RWPE2 (cell line): ENCODE results near the gene ZFR.
"Not testable (repeated sequence)": the region's sequence is repeated elsewhere in the genome, so short reads cannot be mapped to it uniquely, and the experiment has no call there.

ENCODE experiments used
- ATAC-seq: fragments of 200-7000 bp; cut with Tn5 transposase; 3 replicates; pipeline ENCODE4 v1.9.1; 2021; ENCODE audit warnings: low read depth
- DNase-seq: peaks from one replicate; pipeline ENCODE4 v3.0.0-alpha.2; 2020; ENCODE audit warnings: low spot score
- H3K27ac ChIP-seq: fragments of 450-650 bp; 2 replicates; pipeline ENCODE4 v1.5.1; 2017; ENCODE audit warnings: mild to moderate bottlenecking; ENCODE audit not compliant: poor library complexity, severe bottlenecking
- H3K27me3 ChIP-seq: fragments of 250-450 bp; sonication (Bioruptor Pico); 2 replicates; pipeline ENCODE4 v1.5.1; 2021; ENCODE audit warnings: mild to moderate bottlenecking, moderate library complexity; ENCODE audit not compliant: insufficient read depth, poor library complexity, severe bottlenecking
- H3K36me3 ChIP-seq: fragments of 250-450 bp; sonication (Bioruptor Pico); 2 replicates; pipeline ENCODE4 v1.5.1; 2020; ENCODE audit warnings: low read depth, mild to moderate bottlenecking, moderate library complexity
- H3K4me1 ChIP-seq: fragments of 250-450 bp; sonication (Bioruptor Pico); 2 replicates; pipeline ENCODE4 v1.5.1; 2021; ENCODE audit warnings: mild to moderate bottlenecking, moderate library complexity; ENCODE audit not compliant: insufficient read depth, poor library complexity, severe bottlenecking
- H3K4me3 ChIP-seq: fragments of 250-450 bp; sonication (Bioruptor Pico); 2 replicates; pipeline ENCODE4 v1.5.1; 2021; ENCODE audit warnings: mild to moderate bottlenecking, moderate library complexity; ENCODE audit not compliant: severe bottlenecking
- H3K9me3 ChIP-seq: fragments of 250-450 bp; sonication (Bioruptor Pico); 2 replicates; pipeline ENCODE4 v1.5.1; 2021; ENCODE audit warnings: mild to moderate bottlenecking, moderate library complexity; ENCODE audit not compliant: severe bottlenecking
- TF ChIP-seq, protein P1 (sequence below): fragments of 450-650 bp; IDR thresholded peaks from one replicate; pipeline ENCODE4 v1.5.1; 2017; ENCODE audit warnings: mild to moderate bottlenecking, moderate library complexity; ENCODE audit not compliant: poor library complexity, severe bottlenecking

Gene ZFR

DNA sequence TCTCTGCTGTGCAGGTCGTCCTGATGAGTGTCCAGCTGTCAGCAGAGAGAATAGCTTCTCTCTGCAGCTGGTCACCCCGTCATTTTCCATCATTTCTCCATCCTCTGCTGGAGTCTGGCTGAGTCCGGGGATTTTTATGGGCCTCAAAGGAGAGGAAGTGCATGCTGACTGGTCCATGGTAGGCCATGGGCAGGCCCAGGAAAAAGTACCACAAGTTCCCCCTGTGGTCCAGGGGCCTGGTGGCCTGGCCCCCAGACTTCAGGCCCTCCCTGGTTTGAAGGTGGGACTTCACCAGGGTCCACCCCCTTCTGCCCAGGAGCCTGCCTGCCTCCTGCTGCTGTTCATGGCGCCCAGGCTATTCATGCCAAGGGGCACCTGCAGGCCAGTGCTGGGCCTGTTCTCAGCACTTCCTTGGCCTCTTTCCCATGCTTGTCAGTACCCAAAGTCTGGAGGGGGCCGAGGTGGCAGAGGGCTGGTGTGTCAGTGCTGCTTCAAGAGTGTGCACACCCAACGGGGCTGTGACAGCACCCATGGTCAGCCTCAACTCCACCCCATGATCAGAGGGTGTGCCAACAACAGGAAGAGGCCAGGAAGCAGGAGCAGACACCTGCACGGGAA lies 124.5 kb downstream of the ZFR start:
- Histone ChIP-seq H3K9me3 (peaks cover 3% of the 10 kb centered on the region), H3K27me3 (no peaks in the 10 kb centered on the region), H3K27ac (no peak overlapping the region), H3K4me3 (no peak overlapping the region), H3K36me3 (no peaks in the 10 kb centered on the region), H3K4me1 (no peaks in the 10 kb centered on the region)
- no peak for DNase-seq
- ATAC-seq: no peak
- TF ChIP-seq, protein P1, sequence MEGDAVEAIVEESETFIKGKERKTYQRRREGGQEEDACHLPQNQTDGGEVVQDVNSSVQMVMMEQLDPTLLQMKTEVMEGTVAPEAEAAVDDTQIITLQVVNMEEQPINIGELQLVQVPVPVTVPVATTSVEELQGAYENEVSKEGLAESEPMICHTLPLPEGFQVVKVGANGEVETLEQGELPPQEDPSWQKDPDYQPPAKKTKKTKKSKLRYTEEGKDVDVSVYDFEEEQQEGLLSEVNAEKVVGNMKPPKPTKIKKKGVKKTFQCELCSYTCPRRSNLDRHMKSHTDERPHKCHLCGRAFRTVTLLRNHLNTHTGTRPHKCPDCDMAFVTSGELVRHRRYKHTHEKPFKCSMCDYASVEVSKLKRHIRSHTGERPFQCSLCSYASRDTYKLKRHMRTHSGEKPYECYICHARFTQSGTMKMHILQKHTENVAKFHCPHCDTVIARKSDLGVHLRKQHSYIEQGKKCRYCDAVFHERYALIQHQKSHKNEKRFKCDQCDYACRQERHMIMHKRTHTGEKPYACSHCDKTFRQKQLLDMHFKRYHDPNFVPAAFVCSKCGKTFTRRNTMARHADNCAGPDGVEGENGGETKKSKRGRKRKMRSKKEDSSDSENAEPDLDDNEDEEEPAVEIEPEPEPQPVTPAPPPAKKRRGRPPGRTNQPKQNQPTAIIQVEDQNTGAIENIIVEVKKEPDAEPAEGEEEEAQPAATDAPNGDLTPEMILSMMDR: no peak

DNA sequence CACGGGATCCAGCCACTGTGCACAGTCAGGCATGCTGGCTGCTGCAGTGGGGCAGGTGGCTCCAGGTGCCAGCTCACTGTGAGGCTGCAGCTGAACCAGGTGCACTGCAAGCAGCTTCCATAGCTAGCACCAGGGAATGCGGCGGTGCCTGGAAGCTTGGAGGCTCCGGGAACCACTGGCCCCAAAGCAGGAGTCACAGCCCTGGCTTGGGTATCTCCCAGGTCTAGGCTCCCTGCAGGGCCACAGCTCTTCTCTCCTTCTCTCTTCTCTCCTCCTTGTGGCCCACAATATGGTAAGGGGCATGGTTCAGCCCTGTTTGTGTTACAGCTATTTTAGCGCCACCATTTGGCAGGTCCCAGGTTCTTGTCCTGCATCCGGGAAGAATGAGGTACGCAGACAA lies 125.1 kb downstream of the ZFR start:
- no peak overlapping the region for H3K27ac ChIP-seq
- no peaks in the 10 kb centered on the region for H3K4me1 ChIP-seq
- DNase-seq (no peak), ATAC-seq (no peak)
- no peaks in the 10 kb centered on the region for H3K36me3 ChIP-seq
- H3K9me3 ChIP-seq: peaks cover 3% of the 10 kb centered on the region
- TF ChIP-seq, protein P1: no peak
- H3K4me3 ChIP-seq: no peak overlapping the region
- H3K27me3 ChIP-seq: no peaks in the 10 kb centered on the region

DNA sequence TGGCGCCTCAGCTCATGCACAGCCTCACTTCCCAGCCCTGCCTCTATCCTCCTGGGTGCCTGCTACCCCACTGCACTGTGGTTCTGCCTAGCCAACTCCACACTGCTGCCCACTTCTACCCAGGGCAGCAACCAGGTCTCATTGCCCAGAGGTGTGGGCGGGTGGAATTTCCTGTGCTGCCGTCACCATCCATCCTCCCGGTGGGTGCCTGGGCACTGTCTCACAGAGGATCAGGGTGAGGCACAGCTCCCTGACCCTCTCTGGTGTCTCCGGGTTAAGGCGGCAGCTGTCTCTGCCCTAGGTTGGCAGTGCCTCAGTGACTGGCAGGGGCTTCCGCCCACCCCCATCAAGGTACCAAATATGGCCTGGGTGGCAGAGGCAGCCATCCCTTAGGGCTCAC lies 127.5 kb downstream of the ZFR start:
- TF ChIP-seq, protein P1: no peak
- H3K4me3 ChIP-seq: no peak overlapping the region
- no peak overlapping the region for H3K27ac ChIP-seq
- H3K36me3 ChIP-seq: no peaks in the 10 kb centered on the region
- DNase-seq: no peak
- H3K4me1 ChIP-seq: no peaks in the 10 kb centered on the region
- no peak for ATAC-seq
- H3K27me3 ChIP-seq: no peaks in the 10 kb centered on the region
- H3K9me3 ChIP-seq: peaks cover 2% of the 10 kb centered on the region

DNA sequence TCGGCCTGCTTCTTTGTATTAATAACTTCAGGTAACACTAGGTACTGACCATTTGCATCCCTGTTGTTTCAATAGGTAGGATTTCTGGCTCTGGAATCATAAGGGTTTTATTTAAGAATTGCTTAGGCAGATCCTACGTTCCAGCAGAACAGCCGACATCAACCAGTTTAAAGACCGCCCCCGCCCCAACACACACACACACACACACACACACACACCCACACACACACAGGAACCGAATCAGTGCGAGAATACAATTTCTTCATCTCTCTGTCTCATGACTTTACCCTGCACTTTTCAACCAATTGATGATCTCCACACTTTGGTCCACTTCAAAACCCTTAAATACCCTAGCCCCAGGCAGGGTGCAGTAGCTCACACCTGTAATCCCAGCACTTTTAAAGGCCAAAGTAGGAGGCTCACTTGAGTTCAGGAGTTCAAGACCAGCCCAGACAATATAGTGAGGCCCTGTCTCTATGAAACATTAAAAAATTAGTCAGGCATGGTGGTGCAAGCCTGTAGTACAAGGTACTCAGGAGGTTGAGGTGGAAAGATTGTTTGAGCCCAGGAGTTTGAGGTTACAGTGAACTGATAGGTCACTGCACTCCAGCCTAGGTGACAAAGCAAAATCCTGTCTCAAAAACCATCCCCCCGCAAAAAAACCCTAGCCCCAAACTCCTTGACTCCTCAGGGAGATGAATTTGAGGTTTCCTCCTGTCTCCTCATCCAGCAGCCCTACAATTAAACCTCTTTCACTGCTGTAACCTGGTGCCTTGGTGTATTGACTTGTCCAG lies 129.1 kb downstream of the ZFR start:
- DNase-seq: no peak
- Histone ChIP-seq H3K36me3 (no peaks in the 10 kb centered on the region), H3K4me1 (no peaks in the 10 kb centered on the region), H3K9me3 (no peaks in the 10 kb centered on the region), H3K4me3 (no peak overlapping the region), H3K27me3 (no peaks in the 10 kb centered on the region), H3K27ac (no peak overlapping the region)
- TF ChIP-seq, protein P1: no peak
- no peak for ATAC-seq

DNA sequence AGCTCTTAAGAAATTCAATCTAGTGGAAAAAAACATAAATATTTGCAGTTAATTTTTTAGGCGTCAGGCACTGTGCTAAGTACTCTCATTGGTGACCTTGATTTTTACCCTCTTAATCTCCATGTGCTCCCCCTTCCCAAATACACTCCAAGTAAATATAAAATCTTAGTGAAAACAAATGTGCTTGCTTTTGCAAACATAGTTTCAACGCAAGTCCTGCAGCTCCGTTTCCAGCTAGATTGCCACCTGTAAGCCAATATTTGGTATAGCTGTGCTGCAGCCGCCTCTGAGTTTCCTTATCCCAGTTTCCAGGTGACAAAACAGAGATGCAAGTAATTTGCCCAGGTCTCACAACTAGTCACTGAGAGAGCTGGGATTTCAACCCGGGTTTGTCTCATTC lies 129.9 kb downstream of the ZFR start:
- Histone ChIP-seq H3K9me3 (no peaks in the 10 kb centered on the region), H3K27ac (no peak overlapping the region), H3K4me1 (no peaks in the 10 kb centered on the region), H3K4me3 (no peak overlapping the region), H3K36me3 (no peaks in the 10 kb centered on the region), H3K27me3 (no peaks in the 10 kb centered on the region)
- no peak for ATAC-seq
- TF ChIP-seq, protein P1: no peak
- no peak for DNase-seq

DNA sequence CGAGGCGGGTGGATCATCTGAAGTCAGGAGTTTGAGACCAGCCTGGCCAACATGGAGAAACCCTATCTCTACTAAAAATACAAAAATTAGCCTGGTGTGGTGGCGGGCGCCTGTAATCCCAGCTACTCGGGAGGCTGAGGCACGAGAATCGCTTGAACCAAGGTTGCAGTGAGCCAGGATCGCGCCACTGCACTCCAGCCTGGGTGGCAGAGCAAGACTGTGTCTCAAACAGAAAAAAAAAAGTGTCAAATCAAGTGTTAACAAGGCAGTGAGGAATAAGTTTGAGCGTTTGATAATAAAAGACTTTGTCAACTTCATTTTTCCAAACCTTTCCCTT lies 130.4 kb downstream of the ZFR start:
- not testable (repeated sequence) for ATAC-seq, H3K4me1 ChIP-seq, H3K9me3 ChIP-seq, H3K36me3 ChIP-seq, H3K27me3 ChIP-seq, H3K27ac ChIP-seq, DNase-seq, H3K4me3 ChIP-seq
